Erythroblast (primary cell): ENCODE data around the gene AMER2.

ENCODE experiments used
- GATA1 ChIP-seq: IDR thresholded peaks from 2 replicates; pipeline ENCODE4 v1.6.1; 2011; ENCODE audit warnings: low read depth, mild to moderate bottlenecking, control low read depth, low read length, moderate library complexity
- POLR2A ChIP-seq: IDR thresholded peaks from 2 replicates; pipeline ENCODE4 v1.6.1; 2011; ENCODE audit warnings: mild to moderate bottlenecking, low read length

- no peak for TF ChIP-seq POLR2A
- no peak for TF ChIP-seq GATA1
Observed at GRCh38 chr13:25200783-25201182, 28.7 kb upstream of the AMER2 start.
